HPDE6-E6E7 (cell line): Measurements from ENCODE around the gene TMEM54.

Experiments
- DNase-seq: peaks from one replicate; pipeline ENCODE4 v3.0.0; 2011; ENCODE audit warnings: missing footprints; ENCODE audit errors: extremely low spot score

Gene TMEM54

GRCh38 chr1:32900956-32901822, at the start of gene TMEM54:
TSS of gene TMEM54 (minus strand) at chr1:32901389. CDS start at chr1:32901238, 151 bp downstream.
- DNase-seq = peak; percentile 69

- DNase-seq = no peak
Observed at GRCh38 chr1:32949519-32949918, 48.3 kb upstream of the TMEM54 start.

- no peak for DNase-seq
Observed at GRCh38 chr1:32948905-32949304, 47.7 kb upstream of the TMEM54 start.

GRCh38 chr1:32948390-32948722, 47.2 kb upstream of the TMEM54 start:
- DNase-seq = no peak

GRCh38 chr1:32947669-32948389, 46.6 kb upstream of the TMEM54 start:
- no peak for DNase-seq

GRCh38 chr1:32946413-32946812, 45.2 kb upstream of the TMEM54 start:
- no peak for DNase-seq

GRCh38 chr1:32944180-32944579, 43.0 kb upstream of the TMEM54 start:
- no peak for DNase-seq

GRCh38 chr1:32939655-32940371, 38.6 kb upstream of the TMEM54 start:
- peak; percentile 47 for DNase-seq

GRCh38 chr1:32937061-32937460, 35.9 kb upstream of the TMEM54 start:
- DNase-seq = no peak

GRCh38 chr1:32934535-32934934, 33.3 kb upstream of the TMEM54 start:
- no peak for DNase-seq

- peak; percentile 48 for DNase-seq
Observed at GRCh38 chr1:32933742-32934322, 32.6 kb upstream of the TMEM54 start.

- DNase-seq = no peak
Observed at GRCh38 chr1:32931760-32932159, 30.6 kb upstream of the TMEM54 start.

- DNase-seq = no peak
Observed at GRCh38 chr1:32929366-32929765, 28.2 kb upstream of the TMEM54 start.

GRCh38 chr1:32928715-32929114, 27.5 kb upstream of the TMEM54 start:
- DNase-seq = no peak

- no peak for DNase-seq
Observed at GRCh38 chr1:32928285-32928684, 27.1 kb upstream of the TMEM54 start.

- no peak for DNase-seq
Observed at GRCh38 chr1:32927441-32927840, 26.3 kb upstream of the TMEM54 start.

- DNase-seq = no peak
Observed at GRCh38 chr1:32926562-32926961, 25.4 kb upstream of the TMEM54 start.

- no peak for DNase-seq
Observed at GRCh38 chr1:32925403-32926162, 24.4 kb upstream of the TMEM54 start.

GRCh38 chr1:32924881-32925344, 23.7 kb upstream of the TMEM54 start:
- no peak for DNase-seq

GRCh38 chr1:32920833-32921232, 19.6 kb upstream of the TMEM54 start:
- no peak for DNase-seq
